ENCODE results near the gene SLC45A3.

Gene SLC45A3

GRCh38 chr1:205619376-205619775 is 60.9 kb downstream of the SLC45A3 start:
- Histone ChIP-seq H3K4me3 (ENCODE audit: low read depth, low read length, poor library complexity, severe bottlenecking) (no peak overlapping the region), H3F3A (ENCODE audit: insufficient read depth, low read length) (no peaks in the 10 kb centered on the region; the same call in 1 of the 2 replicates), H3K27ac (ENCODE audit: low read depth, low read length, poor library complexity, severe bottlenecking) (no peak overlapping the region), H2AFZ (ENCODE audit: low read length) (no peak overlapping the region), H3K9ac (ENCODE audit: low read length) (no peak overlapping the region), H3K4me1 (ENCODE audit: insufficient read depth, low read length, severe bottlenecking) (peaks cover 5% of the 10 kb centered on the region), H4K20me1 (ENCODE audit: insufficient read depth, low read length) (no peaks in the 10 kb centered on the region), H3K27me3 (ENCODE audit: insufficient read depth, low read length) (no peaks in the 10 kb centered on the region), H3K9me3 (ENCODE audit: low read length) (no peaks in the 10 kb centered on the region), H3K79me2 (ENCODE audit: insufficient read depth, low read length) (peaks cover 9% of the 10 kb centered on the region), H3K36me3 (ENCODE audit: insufficient read depth, low read length) (peaks cover 84% of the 10 kb centered on the region), H3K4me2 (ENCODE audit: low read length) (no peak overlapping the region), H3K9me2 (ENCODE audit: low read depth, low read length) (no peaks in the 10 kb centered on the region)
- TF ChIP-seq EZH2 (IDR thresholded peaks at IDR 0.05; ENCODE audit: borderline replicate concordance, low read length), result no peak
- no peak for TF ChIP-seq CTCF (IDR thresholded peaks at IDR 0.05; ENCODE audit: low read length)

- Histone ChIP-seq H3K4me3 (ENCODE audit: low read depth, low read length, poor library complexity, severe bottlenecking) (no peak overlapping the region), H3K9me2 (ENCODE audit: low read depth, low read length) (no peaks in the 10 kb centered on the region), H3K27ac (ENCODE audit: low read depth, low read length, poor library complexity, severe bottlenecking) (no peak overlapping the region), H3K27me3 (ENCODE audit: insufficient read depth, low read length) (no peaks in the 10 kb centered on the region), H3K36me3 (ENCODE audit: insufficient read depth, low read length) (peaks cover 82% of the 10 kb centered on the region), H3K79me2 (ENCODE audit: insufficient read depth, low read length) (peaks cover 13% of the 10 kb centered on the region), H3K4me2 (ENCODE audit: low read length) (no peak overlapping the region), H3K9me3 (ENCODE audit: low read length) (no peaks in the 10 kb centered on the region), H3K4me1 (ENCODE audit: insufficient read depth, low read length, severe bottlenecking) (peaks cover 9% of the 10 kb centered on the region), H4K20me1 (ENCODE audit: insufficient read depth, low read length) (no peaks in the 10 kb centered on the region), H2AFZ (ENCODE audit: low read length) (no peak overlapping the region), H3F3A (ENCODE audit: insufficient read depth, low read length) (no peaks in the 10 kb centered on the region; the same call in 1 of the 2 replicates), H3K9ac (ENCODE audit: low read length) (no peak overlapping the region)
- TF ChIP-seq CTCF (IDR thresholded peaks at IDR 0.05; ENCODE audit: low read length), result no peak
Measured at GRCh38 chr1:205616563-205617293, 63.6 kb downstream of the SLC45A3 start.

- Histone ChIP-seq H3K36me3 (ENCODE audit: insufficient read depth, low read length) (peaks cover 83% of the 10 kb centered on the region), H3K9me3 (ENCODE audit: low read length) (no peaks in the 10 kb centered on the region), H3K27me3 (ENCODE audit: insufficient read depth, low read length) (no peaks in the 10 kb centered on the region), H3K9ac (ENCODE audit: low read length) (no peak overlapping the region), H3K4me2 (ENCODE audit: low read length) (no peak overlapping the region), H3K9me2 (ENCODE audit: low read depth, low read length) (no peaks in the 10 kb centered on the region), H3K4me1 (ENCODE audit: insufficient read depth, low read length, severe bottlenecking) (peaks cover 9% of the 10 kb centered on the region), H3F3A (ENCODE audit: insufficient read depth, low read length) (no peaks in the 10 kb centered on the region; the same call in 1 of the 2 replicates), H3K79me2 (ENCODE audit: insufficient read depth, low read length) (peaks cover 22% of the 10 kb centered on the region), H3K4me3 (ENCODE audit: low read depth, low read length, poor library complexity, severe bottlenecking) (no peak overlapping the region), H2AFZ (ENCODE audit: low read length) (no peak overlapping the region), H3K27ac (ENCODE audit: low read depth, low read length, poor library complexity, severe bottlenecking) (no peak overlapping the region), H4K20me1 (ENCODE audit: insufficient read depth, low read length) (no peaks in the 10 kb centered on the region)
- TF ChIP-seq EZH2 (IDR thresholded peaks at IDR 0.05; ENCODE audit: borderline replicate concordance, low read length) (no peak), CTCF (IDR thresholded peaks at IDR 0.05; ENCODE audit: low read length) (no peak)
Measured at GRCh38 chr1:205615789-205616188, 64.5 kb downstream of the SLC45A3 start.

Measured in OCI-LY1 (cell line).